Measurements from ENCODE around the gene WNK1.

Gene WNK1

GRCh38 chr12:820336-820735 lies 68.0 kb downstream of the WNK1 start:
- H3K4me3 ChIP-seq (ENCODE audit: low read depth, low read length): no peak overlapping the region
- DNase-seq (ENCODE audit: low read depth): no peak

GRCh38 chr12:823028-823698 lies 70.8 kb downstream of the WNK1 start:
- peak overlapping the region; percentile 8; the same call in 1 of the 2 replicates for H3K4me3 ChIP-seq (ENCODE audit: low read depth, low read length)
- DNase-seq (ENCODE audit: low read depth): peak; percentile 80
- TF ChIP-seq, protein P1, sequence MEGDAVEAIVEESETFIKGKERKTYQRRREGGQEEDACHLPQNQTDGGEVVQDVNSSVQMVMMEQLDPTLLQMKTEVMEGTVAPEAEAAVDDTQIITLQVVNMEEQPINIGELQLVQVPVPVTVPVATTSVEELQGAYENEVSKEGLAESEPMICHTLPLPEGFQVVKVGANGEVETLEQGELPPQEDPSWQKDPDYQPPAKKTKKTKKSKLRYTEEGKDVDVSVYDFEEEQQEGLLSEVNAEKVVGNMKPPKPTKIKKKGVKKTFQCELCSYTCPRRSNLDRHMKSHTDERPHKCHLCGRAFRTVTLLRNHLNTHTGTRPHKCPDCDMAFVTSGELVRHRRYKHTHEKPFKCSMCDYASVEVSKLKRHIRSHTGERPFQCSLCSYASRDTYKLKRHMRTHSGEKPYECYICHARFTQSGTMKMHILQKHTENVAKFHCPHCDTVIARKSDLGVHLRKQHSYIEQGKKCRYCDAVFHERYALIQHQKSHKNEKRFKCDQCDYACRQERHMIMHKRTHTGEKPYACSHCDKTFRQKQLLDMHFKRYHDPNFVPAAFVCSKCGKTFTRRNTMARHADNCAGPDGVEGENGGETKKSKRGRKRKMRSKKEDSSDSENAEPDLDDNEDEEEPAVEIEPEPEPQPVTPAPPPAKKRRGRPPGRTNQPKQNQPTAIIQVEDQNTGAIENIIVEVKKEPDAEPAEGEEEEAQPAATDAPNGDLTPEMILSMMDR (IDR thresholded peaks at IDR 0.05; ENCODE audit: insufficient read depth, low read depth, low read length, missing control alignments): no peak

More at GRCh38 chr12:820336-820735, 68.0 kb downstream of the WNK1 start:
- TF ChIP-seq, protein P1 (IDR thresholded peaks at IDR 0.05; ENCODE audit: insufficient read depth, low read depth, low read length, missing control alignments): no peak

DNA sequence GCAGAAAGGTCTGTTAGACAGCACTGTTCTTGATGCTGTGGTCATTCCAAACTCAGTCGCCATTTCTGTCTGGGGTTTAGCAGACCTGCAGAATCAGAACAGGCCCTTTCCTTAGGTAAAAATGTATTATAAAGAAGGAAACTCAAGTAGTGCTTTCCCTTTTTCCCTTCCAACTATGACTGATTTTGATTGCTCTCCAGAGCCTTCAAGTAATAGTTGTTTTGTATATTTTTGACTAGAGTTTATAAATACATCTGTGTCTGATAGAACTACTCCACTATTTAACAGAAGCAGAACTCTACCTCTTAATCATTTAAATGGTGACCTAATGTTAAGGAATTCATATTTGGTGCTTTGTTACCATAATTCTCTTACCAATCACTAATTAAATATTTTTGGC lies 74.0 kb downstream of the WNK1 start:
- DNase-seq (ENCODE audit: low read depth): no peak
- H3K4me3 ChIP-seq (ENCODE audit: low read depth, low read length): no peak overlapping the region
- TF ChIP-seq, protein P1 (IDR thresholded peaks at IDR 0.05; ENCODE audit: insufficient read depth, low read depth, low read length, missing control alignments): no peak

GRCh38 chr12:828726-829395 lies 76.5 kb downstream of the WNK1 start:
- TF ChIP-seq, protein P1 (IDR thresholded peaks at IDR 0.05; ENCODE audit: insufficient read depth, low read depth, low read length, missing control alignments): no peak
- H3K4me3 ChIP-seq (ENCODE audit: low read depth, low read length): no peak overlapping the region

GRCh38 chr12:830111-830867 lies 77.9 kb downstream of the WNK1 start:
- H3K4me3 ChIP-seq (ENCODE audit: low read depth, low read length): no peak overlapping the region
- TF ChIP-seq, protein P1 (IDR thresholded peaks at IDR 0.05; ENCODE audit: insufficient read depth, low read depth, low read length, missing control alignments): no peak
- no peak for DNase-seq (ENCODE audit: low read depth)

More at GRCh38 chr12:828726-829395, 76.5 kb downstream of the WNK1 start:
- no peak for DNase-seq (ENCODE audit: low read depth)

DNA sequence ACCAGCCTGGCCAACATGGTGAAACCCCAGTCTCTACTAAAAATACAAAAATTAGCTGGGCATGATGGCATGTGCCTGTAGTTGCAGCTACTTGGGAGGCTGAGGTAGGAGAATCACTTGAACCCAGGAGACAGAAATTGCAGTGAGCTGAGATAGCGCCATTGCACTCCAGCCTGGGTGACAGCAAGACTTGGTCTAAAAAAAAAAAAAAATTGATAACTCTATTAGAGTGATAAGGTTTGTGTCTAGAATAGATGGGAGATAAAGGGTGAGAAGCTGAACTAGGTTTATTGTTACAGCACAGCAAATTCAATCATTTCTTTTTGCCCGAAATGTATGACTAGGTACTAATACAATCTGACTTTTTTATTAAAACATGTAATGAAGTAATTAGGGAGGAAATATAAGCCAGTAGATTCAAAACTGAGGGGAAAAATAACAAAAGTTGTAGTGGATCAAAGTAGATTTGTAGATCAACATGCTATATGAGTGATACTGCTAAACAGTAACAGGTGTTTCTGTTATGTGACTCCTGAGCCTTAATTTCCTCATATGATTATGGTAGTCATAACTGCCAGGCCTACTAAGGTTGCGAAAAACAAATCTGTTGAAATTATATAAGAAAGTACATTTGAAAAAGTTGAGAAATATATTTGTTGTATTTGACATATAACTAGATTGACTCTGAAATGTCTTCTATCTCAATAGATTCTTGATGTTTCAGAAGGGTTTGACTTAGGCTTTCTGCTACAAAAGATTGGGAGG lies 83.6 kb downstream of the WNK1 start:
- no peak for DNase-seq (ENCODE audit: low read depth)
- no peak overlapping the region for H3K4me3 ChIP-seq (ENCODE audit: low read depth, low read length)
- TF ChIP-seq, protein P1 (IDR thresholded peaks at IDR 0.05; ENCODE audit: insufficient read depth, low read depth, low read length, missing control alignments): no peak
